ENCODE results near the gene LGALSL.

LGALSL gene

DNA sequence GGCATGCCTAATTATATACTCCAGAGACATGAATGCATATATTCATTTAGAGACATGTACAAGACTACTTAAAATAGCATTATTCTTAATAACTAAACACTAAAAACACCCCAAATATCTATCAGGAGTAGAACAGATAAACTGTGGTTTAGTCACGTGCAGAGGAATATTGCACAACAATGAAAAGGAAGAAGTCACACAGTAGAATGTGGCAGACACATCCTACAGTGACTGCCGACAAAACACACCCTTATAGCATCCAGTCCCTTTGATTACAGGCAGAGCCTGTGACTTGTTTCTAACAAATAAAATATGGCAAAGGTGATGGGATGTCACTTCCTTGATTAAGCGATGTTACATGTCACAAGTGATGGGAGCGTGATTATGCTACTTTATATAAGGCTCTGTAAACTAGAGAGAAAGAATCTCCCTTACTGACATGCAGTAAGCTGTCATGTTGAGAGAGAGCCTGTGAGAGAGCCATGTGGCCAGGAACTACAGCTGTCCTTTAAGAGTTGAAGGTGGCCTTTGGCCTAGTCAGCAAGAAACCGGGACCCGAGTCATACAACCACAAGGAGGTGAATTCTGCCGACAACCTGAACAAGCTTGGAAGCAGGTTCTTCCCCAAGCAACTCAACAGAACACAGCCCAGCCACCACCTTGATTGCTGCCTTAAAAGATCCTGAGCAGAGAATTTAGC lies 39.1 kb upstream of the LGALSL start:
- TF ChIP-seq, protein P1, sequence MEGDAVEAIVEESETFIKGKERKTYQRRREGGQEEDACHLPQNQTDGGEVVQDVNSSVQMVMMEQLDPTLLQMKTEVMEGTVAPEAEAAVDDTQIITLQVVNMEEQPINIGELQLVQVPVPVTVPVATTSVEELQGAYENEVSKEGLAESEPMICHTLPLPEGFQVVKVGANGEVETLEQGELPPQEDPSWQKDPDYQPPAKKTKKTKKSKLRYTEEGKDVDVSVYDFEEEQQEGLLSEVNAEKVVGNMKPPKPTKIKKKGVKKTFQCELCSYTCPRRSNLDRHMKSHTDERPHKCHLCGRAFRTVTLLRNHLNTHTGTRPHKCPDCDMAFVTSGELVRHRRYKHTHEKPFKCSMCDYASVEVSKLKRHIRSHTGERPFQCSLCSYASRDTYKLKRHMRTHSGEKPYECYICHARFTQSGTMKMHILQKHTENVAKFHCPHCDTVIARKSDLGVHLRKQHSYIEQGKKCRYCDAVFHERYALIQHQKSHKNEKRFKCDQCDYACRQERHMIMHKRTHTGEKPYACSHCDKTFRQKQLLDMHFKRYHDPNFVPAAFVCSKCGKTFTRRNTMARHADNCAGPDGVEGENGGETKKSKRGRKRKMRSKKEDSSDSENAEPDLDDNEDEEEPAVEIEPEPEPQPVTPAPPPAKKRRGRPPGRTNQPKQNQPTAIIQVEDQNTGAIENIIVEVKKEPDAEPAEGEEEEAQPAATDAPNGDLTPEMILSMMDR (IDR thresholded peaks at IDR 0.05) = no peak
- TF ChIP-seq ZFX (IDR thresholded peaks at IDR 0.05; ENCODE audit: borderline replicate concordance) = no peak
- H3K27ac ChIP-seq = no peak overlapping the region

DNA sequence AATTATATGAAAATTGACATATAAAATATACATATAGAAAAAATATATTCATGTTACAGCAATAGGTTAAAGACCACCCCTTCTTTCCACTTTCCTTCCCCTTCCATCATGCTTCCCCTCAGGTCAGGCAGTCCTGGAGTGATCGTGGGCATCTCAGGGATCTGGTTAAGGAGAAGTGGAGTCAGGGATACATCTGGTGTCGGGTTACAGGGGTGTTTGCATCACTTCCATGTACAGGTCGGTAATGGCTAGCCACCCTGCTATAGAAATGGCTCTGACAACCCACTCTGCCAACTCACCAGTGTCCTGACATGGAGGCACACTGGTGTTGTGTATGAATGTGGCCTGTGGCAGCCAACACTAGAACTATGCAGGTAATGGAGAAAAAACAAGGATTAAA lies 36.3 kb upstream of the LGALSL start:
- TF ChIP-seq ZFX (IDR thresholded peaks at IDR 0.05; ENCODE audit: borderline replicate concordance) = no peak
- TF ChIP-seq, protein P1 (IDR thresholded peaks at IDR 0.05) = no peak
- H3K27ac ChIP-seq = no peak overlapping the region

DNA sequence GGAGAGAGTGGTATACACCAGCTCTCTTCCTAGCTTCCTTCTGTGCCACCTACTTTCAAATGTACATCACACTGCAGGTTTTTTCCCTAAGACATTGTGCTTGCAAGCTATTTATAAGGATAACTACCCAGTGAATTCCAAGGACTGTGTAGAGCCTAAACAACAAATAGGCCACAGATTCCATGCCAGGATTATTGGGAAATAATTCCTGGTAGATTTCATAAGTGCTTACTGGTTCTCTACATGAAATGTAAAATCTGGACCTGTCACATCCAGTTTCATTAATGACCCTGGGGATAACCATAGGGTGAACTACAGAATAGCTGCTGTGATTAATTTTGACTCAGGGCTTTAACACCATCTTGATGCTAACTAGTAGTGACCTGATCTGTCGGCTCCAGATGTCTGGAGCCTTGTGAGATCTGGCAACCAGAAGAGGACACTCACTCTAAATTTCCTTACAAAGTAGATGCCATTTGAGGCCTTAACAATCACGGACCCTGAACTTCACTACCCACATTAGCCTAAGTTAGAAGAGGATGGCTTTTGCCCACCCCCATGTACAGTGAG lies 34.3 kb upstream of the LGALSL start:
- TF ChIP-seq ZFX (IDR thresholded peaks at IDR 0.05; ENCODE audit: borderline replicate concordance) = no peak
- TF ChIP-seq, protein P1 (IDR thresholded peaks at IDR 0.05) = no peak
- no peak overlapping the region for H3K27ac ChIP-seq

DNA sequence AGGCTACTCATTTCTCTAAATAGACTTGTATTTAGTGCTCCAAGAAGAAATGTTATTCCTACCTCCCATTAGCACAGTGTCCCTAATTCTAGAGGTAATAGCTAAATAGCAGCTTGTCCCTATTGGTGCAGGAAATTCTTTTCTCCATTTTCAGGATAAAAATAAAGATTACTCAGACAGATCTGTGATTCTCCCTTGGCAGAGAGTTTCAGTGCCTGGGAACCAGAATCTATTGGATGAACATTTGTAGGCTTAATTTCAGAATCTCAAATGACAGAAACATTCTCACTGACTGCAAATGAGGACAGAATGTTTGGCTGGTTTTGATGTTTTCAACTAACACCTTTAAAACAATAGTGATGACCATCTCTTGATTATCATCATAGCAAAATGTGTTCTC lies 33.3 kb upstream of the LGALSL start:
- TF ChIP-seq, protein P1 (IDR thresholded peaks at IDR 0.05) = no peak
- TF ChIP-seq ZFX (IDR thresholded peaks at IDR 0.05; ENCODE audit: borderline replicate concordance) = no peak
- no peak overlapping the region for H3K27ac ChIP-seq

DNA sequence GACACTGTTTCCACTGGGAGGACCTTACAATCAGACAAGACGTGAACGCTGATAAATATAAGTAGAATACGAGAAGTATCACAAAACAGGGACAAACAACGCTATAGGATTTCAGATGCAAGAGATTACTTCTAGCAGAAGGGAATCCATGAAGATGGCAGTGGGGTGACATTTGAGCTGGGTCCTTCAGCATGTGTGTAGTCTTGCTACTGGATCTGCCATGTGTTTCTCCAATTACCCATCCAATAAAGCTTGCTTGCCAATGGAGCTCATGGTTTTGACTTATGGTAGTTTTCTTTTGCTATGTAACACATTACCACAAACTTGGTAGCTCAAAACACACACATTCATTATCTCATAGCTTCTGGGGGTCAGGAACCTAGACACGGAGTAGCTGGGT lies 32.8 kb upstream of the LGALSL start:
- no peak overlapping the region for H3K27ac ChIP-seq
- TF ChIP-seq ZFX (IDR thresholded peaks at IDR 0.05; ENCODE audit: borderline replicate concordance) = no peak

DNA sequence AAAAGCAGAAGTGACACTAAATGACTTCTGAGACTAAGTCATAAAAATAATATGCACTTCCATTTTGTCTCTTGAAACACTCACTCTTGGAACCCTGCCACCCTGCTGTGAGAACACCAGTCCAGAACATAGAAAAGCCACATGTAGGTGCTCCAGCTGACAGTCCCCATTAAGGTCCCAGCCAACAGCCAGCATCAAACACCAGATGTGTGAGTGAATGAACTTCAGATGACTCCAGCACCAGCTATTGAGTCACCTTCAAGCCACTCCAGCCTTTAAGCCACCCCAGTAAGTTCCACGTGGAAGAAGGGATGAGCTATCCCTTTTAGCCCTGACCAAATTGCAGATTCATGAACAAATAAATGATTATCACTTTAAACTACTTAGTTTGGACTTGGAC lies 31.5 kb upstream of the LGALSL start:
- no peak overlapping the region for H3K27ac ChIP-seq
- TF ChIP-seq, protein P1 (IDR thresholded peaks at IDR 0.05) = no peak
- TF ChIP-seq ZFX (IDR thresholded peaks at IDR 0.05; ENCODE audit: borderline replicate concordance) = no peak

DNA sequence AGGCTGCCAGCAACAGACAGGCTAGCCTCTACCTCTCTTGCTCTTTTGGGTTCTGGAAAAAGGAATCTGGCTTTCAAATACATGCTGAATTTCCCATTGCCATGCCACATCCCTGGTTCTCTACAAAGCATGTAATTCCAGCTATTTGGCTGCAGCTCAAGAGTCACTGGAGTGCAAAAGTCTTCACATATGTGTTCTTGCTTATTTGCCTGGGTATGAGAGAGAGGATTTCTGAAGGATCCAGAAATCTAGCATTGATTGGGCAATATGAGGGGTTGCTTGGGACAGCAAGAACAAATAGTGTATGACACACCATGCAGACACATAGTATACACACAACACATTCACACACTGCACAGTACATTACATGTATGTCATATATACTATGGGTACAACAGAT lies 30.7 kb upstream of the LGALSL start:
- TF ChIP-seq, protein P1 (IDR thresholded peaks at IDR 0.05) = no peak
- no peak for TF ChIP-seq ZFX (IDR thresholded peaks at IDR 0.05; ENCODE audit: borderline replicate concordance)
- H3K27ac ChIP-seq = no peak overlapping the region
